Brain pericyte (primary cell): ENCODE data around the gene KAT14.
A peak's percentile ranks its signal among the peaks of the same experiment; 100 is the strongest.
"Not testable (repeated sequence)": the region's sequence is repeated elsewhere in the genome, so short reads cannot be mapped to it uniquely, and the experiment has no call there.

Experiments used
- DNase-seq: peaks from one replicate; pipeline ENCODE4 v3.0.0-alpha.2; 2012; ENCODE audit warnings: low read depth, low spot score

KAT14 gene

GRCh38 chr20:18164356-18164755 lies 26.7 kb downstream of the KAT14 start:
- no peak for DNase-seq

- peak; percentile 55 for DNase-seq
These were observed 27.9 kb downstream of the KAT14 start for GRCh38 chr20:18165553-18165952.

GRCh38 chr20:18166241-18166881 lies 28.7 kb downstream of the KAT14 start:
- no peak for DNase-seq

- DNase-seq: no peak
These were observed 29.3 kb downstream of the KAT14 start for GRCh38 chr20:18166950-18167349.

- no peak for DNase-seq
These were observed 34.7 kb downstream of the KAT14 start for GRCh38 chr20:18172379-18172778.

- no peak for DNase-seq
These were observed 37.4 kb downstream of the KAT14 start for GRCh38 chr20:18174906-18175683.

GRCh38 chr20:18176318-18176785 lies 38.7 kb downstream of the KAT14 start:
- DNase-seq: no peak

GRCh38 chr20:18180366-18180765 lies 42.7 kb downstream of the KAT14 start:
- not testable (repeated sequence) for DNase-seq

GRCh38 chr20:18180815-18181214 lies 43.2 kb downstream of the KAT14 start:
- DNase-seq: no peak

GRCh38 chr20:18187020-18187419 lies 49.4 kb downstream of the KAT14 start:
- DNase-seq: no peak

GRCh38 chr20:18188434-18188833 lies 50.8 kb downstream of the KAT14 start:
- DNase-seq: no peak

GRCh38 chr20:18190338-18191233 lies 52.9 kb downstream of the KAT14 start:
- DNase-seq: no peak

GRCh38 chr20:18191306-18191705 lies 53.6 kb downstream of the KAT14 start:
- DNase-seq: no peak

GRCh38 chr20:18194461-18194860 lies 56.8 kb downstream of the KAT14 start:
- not testable (repeated sequence) for DNase-seq

- DNase-seq: no peak
These were observed 58.3 kb downstream of the KAT14 start for GRCh38 chr20:18195931-18196330.

- DNase-seq: no peak
These were observed 59.9 kb downstream of the KAT14 start for GRCh38 chr20:18197382-18198070.

- DNase-seq: no peak
These were observed 65.3 kb downstream of the KAT14 start for GRCh38 chr20:18202966-18203365.

GRCh38 chr20:18203700-18204099 lies 66.0 kb downstream of the KAT14 start:
- not testable (repeated sequence) for DNase-seq

GRCh38 chr20:18213002-18213401 lies 75.3 kb downstream of the KAT14 start:
- DNase-seq: no peak

- DNase-seq: no peak
These were observed 77.9 kb downstream of the KAT14 start for GRCh38 chr20:18215566-18215965.

GRCh38 chr20:18218280-18218679 lies 80.6 kb downstream of the KAT14 start:
- no peak for DNase-seq
